Kidney tubule cell (primary cell): ENCODE measurements around the gene RTL3.

Source experiments
- DNase-seq: peaks from one replicate; pipeline ENCODE4 v3.0.0-alpha.2; 2018; ENCODE audit warnings: low spot score

RTL3 gene

DNA sequence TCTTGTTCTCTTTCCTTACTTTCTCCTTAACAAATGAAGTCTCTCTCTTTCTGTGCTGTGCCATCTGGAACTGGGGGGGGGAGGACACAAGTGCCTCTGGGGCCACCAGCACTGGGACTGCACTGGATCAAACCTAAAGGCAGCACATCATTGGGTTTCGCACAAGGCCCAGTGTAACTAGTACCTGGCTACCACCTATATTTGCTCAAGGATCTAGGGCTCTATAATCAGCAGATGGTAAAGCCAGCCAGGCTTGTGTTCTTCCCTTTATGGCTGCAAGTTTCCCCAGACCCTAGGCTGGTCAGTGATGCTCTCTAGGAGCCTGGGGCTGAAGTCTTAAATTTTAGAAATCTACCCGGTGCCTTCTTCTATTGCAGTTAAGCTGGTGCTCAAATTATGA, 40.1 kb downstream of the RTL3 start:
- DNase-seq: no peak

DNA sequence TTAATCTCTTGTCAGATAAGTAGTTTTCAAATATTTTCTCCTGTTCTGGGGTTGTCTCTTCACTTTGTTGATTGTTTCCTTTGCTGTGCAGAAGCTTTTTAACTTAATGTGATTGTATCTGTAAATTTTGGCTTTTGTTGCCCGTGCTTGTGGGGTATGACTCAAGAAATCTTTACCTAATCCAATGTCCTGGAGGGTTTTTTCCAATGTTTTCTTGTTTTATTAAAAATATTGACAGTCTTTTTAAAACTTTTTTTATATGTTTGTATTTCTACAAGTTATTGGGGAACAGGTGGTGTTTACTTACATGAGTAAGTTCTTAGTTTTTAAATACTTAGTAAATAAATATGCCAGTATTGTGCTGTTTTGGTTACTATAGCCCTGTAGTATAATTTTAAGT, 44.9 kb downstream of the RTL3 start:
- DNase-seq: no peak
